ENCODE measurements around the gene MYH7.
"Not testable (repeated sequence)": the region's sequence is repeated elsewhere in the genome, so short reads cannot be mapped to it uniquely, and the experiment has no call there.

MYH7 gene

DNA sequence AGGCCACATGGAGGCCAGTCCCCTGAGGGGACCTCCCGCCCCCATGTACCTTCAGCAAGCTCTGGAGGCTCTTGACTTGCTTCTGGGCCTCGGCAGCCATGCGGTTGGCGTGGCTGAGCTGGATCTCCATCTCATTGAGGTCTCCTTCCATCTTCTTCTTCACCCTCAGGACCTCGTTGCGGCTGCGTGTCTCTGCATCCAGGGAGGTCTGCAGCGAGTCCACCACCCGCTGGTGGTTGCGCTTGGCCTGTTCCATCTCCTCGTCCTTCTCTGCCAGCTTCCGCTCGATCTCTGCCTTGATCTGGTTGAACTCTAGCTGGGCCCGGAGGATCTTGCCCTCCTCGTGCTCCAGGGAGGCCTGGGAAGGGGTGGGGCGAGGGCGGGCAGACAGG, 49.2 kb downstream of the MYH7 start:
- DNase-seq (ENCODE audit: low read depth in 2 of 2), result not testable (repeated sequence)

DNA sequence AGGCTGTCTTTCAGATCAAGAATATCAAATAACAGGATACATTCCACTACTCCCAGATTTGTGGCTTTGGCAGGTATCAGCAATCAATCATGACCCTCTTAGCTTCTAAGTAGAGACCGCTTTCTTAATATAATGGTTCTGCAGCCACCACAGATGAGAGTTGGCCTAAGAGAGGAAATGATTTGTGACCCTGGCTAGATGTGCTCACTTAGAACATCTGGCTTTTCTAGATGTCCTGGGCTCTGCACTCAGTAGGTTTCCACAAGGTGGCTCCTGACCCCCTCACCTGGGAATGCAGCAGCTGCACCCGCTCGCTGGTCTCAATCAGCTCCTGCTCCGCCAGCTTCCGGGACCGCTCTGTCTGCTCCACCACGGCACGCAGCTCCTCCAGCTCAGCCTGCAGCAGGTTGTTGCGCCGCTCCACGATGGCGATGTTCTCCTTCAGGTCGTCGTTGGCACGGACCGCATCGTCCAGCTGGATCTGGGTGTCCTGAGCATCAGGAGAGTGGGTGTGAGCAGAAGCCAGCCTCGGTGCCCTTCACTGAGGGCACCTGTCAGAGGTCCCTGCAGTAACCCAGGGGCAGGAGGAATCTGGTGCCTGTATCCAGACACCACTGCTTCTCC, 49.7 kb downstream of the MYH7 start:
- no peak for DNase-seq (ENCODE audit: low read depth in 2 of 2)

DNA sequence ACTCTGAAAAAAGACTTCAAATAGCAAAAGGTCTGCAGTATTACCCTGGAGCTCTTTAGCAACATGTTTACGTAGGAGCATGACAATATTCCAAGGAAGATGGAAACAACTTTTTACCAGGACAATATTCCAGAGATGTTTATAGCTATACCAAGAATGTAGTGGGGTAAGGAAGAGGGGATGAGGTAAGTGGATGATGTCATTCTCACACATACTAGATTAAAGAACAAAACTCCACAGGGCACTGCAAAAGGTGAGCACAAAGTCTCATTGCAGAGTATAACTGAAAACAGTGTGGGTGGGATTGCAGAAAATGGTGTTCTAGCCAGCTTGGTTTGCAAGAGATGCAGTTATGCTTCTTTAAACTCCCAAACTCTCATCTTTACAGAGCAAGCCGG, 50.2 kb downstream of the MYH7 start:
- no peak for DNase-seq (ENCODE audit: low read depth in 2 of 2)

DNA sequence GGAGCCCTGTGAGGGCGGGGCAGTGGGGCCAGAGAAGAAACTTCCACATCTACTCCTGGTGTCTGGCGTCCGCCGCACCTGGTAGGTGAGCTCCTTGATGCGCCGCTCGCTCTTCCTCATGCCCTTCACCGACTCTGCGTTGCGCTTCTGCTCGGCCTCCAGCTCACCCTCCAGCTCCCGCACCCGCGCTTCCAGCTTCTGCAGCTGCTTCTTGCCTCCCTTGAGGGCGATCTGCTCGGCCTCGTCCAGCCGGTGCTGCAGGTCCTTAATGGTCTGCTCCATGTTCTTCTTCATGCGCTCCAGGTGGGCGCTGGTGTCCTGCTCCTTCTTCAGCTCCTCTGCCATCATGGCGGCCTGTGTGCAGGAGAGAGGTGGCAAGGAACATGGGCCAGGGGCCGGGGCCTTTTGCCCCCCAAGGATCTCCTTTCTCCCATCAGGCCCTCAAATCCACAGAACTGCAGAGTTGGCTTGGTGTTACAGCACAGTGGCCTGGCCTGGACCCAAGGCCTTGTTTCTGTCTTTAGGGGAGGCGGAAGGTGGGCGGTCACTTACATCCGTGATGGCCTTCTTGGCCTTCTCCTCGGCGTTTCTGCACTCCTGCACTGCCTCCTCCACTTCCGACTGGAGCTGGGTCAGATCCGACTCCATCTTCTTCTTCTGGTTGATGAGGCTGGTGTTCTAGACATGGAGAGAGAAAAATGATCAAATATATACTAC, 50.9 kb downstream of the MYH7 start:
- DNase-seq (ENCODE audit: low read depth in 2 of 2), result no peak

DNA sequence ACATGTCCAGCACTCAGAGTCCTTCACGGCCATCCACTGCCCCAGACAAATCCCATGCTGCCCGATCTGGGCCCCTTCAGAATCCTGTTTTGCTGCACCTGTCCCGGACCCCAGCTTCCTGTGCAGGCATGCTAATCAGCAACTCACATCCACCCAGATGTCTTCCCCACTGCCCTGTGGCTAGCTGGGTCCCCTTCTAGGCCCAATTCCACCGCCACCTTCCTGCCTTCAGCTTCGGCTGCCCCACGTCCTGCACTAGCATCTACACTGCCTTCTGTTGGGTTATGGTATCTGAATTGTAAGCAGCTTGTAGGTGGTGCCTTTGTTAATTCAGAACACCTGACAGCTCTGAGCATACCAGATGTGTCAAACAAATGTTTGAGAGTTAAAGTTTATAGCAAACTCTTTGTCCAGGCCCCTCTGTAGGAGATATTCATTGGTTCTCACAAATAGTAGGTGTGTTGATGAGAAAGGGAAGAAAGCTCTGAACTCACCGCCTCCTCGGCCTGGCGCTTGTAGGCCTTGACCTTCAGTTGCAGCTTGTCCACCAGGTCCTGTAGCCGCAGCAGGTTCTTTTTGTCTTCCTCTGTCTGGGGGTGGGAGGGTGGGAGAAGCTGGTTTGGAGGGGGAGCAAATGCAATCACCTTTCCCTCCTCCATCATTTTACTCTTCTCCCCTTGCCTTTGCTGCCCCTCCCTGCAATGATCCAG, 52.6 kb downstream of the MYH7 start:
- DNase-seq (ENCODE audit: low read depth in 2 of 2), result no peak

DNA sequence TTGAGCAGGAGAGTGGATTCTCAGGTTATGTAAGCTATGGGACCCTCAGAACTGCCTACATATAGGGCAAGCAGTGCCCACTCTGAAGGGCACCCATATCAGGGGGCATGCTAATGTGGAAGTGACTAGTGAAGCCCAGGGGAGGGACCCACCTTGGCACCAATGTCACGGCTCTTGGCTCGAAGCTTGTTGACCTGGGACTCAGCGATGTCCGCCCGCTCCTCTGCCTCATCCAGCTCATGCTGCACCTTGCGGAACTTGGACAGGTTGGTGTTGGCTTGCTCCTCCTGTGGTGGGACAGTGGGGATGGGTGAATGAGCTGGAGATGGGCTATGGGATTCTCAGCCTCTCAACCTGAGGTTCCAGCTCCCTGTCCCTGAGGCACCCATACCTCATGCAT, 53.2 kb downstream of the MYH7 start:
- no peak for DNase-seq (ENCODE audit: low read depth in 2 of 2)

DNA sequence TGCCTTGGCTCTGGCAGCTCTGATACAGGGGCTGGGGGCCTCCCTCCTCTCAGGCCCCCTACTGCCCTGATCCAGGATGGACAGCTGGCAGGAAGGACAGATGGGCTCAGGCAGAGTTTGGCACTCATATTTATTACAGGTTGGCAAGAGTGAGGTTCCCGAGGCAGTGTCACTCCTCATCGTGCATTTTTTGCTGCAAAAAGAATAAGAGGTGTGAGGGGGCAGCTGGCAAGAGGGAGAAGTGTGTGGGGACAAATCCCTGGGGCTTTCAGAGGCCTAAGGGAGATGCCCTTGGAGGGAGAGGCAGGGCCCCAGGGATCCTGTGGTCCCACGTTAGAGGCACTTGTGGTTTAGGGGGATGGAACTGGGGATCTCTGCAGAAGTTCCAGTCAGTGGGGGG, 53.6 kb downstream of the MYH7 start:
- no peak for DNase-seq (ENCODE audit: low read depth in 2 of 2)

DNA sequence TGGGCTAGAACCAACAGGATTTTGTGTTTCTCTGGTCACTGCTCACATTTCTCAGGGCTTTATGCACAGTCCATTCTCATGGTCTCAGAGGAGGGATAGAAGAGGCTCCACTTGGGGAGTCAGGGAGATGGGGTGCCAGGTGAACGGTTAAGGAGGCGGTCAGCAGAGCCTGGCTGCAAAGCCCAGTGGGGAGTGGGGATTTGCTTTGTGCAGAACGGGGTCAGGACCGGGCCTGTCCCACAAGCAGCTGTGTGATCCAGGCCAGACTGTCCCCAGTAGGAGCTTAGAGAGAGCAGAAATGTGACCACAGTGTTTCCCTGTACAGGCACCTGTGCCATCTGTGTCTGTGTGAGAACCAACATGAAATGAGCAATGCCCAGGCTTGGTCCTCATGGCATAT, 54.5 kb downstream of the MYH7 start:
- DNase-seq (ENCODE audit: low read depth in 2 of 2), result no peak

DNA sequence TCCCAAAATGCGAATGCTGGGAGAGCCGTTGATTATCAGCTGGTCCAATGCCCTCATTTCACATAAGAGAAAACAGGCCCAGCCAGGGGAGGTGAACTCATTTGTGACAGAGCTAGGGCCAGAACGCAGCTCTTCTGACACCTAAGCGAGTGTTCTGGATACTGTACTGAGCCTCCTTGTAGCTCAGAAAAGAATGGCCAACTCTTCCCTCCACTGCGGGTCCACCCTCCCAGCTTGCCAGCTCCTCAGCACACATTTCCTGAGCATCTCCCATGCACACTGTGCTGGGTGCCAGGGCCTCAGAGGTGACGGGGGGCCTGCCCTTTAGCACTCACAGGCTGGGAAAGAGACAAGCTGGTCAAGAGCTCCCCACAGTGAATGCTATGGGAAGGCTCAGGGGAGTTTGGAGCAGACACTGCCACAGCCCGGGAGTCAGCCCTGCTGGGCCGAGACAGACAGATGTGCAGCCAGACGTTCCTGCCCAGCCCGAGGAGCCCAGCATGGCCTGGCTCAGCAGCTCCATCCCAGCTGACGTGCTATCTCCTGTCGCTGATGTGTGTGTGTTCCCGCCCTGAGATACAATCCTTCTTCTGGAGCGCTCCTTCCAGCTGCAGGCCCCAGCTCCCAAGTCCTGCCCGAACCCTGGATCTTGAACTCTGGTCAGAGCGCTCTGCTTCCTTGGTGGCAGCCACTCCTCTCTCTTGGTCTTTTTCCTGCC, 55.1 kb downstream of the MYH7 start:
- DNase-seq (ENCODE audit: low read depth in 2 of 2), result no peak

DNA sequence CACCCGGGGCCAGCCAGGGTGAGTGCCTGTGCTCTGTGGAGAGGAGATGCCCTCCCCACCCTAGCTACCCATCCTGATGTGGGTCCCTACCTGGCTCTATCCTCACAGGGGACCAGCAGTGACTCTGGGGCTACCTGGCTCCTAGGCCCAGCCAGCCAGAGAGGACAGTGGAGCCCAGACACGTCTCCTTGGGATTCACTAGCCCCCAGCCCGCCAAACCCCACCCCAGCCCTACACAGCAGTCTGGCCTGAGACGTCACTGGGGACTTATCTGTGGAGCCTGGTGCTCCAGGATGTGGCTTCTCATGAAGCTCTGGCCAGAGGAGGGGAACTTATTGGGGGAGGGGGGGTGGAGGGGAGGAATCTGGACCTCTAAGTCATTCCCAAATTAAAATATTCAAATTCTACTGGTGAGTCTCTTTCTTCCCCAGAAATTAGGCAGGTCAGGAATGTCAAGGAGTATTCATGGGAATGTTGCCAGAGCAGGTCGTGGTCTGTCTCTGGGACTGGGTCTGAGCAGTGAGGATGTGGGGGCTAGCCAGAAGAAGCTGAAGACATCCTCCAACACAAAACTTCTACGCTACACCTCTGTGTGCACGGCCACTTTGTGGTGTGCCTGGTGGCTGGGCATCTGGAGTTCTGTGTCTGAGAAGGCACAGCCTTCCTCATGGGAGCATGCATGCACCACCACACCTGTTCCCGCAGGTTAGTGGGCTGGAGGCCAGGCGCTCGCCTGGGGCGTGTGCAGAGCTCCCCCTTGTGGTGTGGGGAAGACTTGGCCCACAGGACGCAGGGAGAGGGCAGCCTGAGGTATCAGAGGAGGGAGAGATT, 55.9 kb downstream of the MYH7 start:
- DNase-seq (ENCODE audit: low read depth in 2 of 2), result peak; percentile 12 to 24

DNA sequence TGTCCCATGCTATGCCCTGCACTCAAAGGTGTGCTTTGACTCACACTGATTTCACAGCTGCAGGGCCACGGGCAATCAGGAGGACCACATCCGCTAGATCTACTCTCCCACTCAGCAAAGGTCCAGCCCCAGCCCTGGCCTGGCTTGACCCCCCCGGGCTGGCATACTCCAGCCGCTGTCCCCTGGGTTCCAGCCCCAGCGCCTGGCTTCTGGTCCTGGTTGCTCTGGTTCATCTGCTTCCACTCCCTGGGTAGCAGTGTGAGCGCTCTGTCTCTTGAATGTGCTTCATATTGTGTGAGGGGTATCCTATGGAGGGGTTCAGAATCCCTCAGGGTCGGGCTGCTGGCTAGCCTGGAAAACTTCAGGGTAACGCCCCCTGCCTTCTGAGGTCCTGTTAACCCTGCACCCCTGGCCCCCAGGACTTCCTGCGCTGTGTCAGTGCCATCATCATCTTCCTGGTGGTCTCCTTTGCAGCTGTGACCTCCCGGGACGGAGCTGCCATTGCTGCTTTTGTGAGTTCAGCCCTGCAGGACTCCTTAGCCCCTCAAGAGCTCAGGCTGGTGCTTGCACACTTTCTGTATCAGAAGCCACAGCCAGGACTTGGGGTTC, 56.7 kb downstream of the MYH7 start:
- no peak for DNase-seq (ENCODE audit: low read depth in 2 of 2)

DNA sequence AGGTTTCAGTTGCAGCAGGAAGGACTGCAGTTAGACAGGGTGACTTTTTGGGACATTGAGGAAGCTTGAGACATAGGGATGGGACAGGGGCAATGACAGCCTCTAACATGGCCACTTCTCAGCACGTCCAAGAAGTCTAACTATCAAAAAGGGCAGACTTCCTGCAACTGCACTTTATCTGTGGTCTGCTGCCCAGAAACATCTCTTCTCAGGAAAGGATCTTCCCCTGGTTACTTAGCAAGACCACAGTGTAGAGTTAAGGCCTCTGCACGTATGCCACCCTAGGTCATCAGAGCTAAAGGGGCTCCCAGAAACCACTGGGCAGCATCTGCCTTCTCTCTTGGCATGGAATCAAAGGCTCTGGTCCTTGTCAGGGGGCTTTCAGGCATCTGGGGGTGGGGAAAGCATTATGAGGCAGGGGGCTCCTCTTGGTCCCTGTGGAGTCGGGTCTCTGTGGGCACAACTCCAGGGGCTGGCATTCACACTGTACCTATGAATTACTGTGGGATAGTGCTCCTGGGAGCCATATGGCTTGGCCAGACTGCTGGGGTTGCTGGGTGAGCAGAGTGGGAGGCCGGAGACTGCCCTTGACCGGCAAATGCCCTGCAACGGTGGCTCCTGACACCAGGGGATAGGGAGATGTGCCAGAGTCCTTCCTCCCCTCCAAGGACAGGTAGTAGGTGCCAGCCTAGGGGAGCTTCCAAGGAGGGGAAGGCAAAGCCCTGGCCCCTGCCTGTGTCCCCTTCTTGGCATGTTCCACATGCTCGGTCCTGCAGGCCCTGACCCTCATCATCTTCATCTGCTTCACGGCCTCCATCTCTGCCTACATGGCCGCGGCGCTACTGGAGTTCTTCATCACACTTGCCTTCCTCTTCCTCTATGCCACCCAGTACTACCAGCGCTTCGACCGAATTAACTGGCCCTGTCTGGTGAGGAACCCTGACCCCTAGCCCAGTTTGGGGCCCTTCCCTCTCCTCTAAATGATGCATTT, 57.6 kb downstream of the MYH7 start:
- no peak for DNase-seq (ENCODE audit: low read depth in 2 of 2)

DNA sequence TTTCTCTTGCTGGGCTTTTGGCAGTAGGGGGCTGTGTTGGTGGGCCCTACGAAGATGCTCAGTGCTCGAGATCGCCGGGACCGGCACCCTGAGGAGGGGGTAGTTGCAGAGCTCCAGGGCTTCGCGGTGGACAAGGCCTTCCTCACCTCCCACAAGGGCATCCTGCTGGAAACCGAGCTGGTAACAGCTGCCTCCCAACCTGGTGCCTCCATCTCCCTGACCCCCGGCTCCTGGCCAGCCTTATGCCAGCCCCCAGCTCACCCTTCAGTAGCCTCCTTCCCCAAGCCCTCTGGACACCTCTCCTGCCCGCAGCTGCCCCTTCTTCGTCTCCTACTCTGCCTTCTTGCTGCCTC, 58.3 kb downstream of the MYH7 start:
- DNase-seq (ENCODE audit: low read depth in 2 of 2), result no peak

DNA sequence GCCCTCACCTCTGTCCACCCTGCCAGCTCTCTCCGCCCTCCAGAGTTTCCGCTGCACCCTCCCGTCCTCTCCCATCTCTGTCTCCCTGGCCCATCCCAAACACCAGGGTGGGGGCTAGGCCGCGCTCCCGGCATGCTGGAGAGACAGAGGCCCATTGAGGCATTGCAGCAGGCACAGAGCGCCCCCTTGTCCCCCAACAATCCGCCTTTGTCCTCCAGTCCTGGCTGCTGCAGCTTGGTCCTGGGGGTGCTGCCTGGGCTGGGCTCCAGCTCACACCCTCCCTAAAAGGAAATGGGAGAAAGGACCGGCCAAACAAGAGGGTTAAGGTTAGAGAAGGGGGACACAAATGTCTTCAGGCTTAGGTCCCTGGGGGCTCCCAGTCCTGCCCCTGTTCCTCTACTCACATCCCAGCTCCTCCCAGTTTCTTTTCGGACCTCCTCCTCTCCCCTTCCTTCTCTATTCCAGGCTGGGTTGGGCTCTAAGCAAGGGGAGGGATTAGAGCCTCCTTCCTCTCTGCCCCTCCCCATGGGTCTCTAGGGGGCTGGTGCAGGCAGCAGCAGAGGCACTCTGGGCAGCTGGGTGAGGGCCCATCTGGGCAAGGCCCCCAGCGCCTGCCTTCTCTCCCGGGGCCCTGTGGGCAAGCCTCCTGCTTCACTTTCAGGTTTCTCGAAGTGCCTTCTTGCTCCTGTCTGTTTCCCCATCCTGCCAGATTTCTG, 58.8 kb downstream of the MYH7 start, which contains the start of gene CMTM5:
CMTM5 (plus strand) TSS at position 565 of the 716 bp plus-strand sequence. CDS start 206 bp downstream, outside the sequence.
- no peak for DNase-seq (ENCODE audit: low read depth in 2 of 2)

DNA sequence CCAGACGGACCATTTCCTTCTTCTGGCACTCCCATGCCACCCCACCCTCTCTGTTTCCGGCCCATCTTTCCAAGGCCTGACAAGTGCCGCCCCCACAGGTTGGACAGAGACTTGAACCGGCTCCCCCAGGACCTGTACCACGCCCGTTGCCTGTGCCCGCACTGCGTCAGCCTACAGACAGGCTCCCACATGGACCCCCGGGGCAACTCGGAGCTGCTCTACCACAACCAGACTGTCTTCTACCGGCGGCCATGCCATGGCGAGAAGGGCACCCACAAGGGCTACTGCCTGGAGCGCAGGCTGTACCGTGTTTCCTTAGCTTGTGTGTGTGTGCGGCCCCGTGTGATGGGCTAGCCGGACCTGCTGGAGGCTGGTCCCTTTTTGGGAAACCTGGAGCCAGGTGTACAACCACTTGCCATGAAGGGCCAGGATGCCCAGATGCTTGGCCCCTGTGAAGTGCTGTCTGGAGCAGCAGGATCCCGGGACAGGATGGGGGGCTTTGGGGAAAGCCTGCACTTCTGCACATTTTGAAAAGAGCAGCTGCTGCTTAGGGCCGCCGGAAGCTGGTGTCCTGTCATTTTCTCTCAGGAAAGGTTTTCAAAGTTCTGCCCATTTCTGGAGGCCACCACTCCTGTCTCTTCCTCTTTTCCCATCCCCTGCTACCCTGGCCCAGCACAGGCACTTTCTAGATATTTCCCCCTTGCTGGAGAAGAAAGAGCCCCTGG, 59.8 kb downstream of the MYH7 start:
- no peak for DNase-seq (ENCODE audit: low read depth in 2 of 2)

DNA sequence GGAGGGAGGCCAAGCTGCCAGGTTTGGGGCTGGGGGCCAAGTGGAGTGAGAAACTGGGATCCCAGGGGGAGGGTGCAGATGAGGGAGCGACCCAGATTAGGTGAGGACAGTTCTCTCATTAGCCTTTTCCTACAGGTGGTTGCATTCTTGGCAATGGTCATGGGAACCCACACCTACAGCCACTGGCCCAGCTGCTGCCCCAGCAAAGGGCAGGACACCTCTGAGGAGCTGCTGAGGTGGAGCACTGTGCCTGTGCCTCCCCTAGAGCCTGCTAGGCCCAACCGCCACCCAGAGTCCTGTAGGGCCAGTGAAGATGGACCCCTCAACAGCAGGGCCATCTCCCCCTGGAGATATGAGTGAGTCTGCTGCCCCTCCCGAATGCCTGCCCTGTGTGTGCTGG, 62.4 kb downstream of the MYH7 start:
- DNase-seq (ENCODE audit: low read depth in 2 of 2), result no peak

DNA sequence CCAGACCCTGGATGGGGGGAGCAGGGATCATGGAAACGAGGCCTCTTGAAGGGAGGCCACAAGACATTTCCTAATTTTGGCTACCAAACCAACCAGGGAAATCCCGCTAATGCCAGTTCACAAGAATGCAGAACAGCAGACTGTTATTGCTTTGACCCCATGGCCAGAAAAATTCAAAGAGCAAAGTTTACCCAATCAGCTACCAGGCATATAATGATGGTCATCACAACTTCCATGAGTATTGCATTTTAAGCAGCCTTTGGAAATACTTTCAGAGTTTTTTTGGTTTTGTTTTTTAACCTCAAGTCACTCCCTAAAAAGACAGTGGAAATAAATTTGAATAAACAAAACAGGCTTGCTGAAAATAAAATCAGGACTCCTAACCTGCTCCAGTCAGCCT, 63.0 kb downstream of the MYH7 start, which contains the start of gene IL25:
IL25 (plus strand) TSS at position 301 of the 400 bp plus-strand sequence.
- DNase-seq (ENCODE audit: low read depth in 2 of 2), result no peak

DNA sequence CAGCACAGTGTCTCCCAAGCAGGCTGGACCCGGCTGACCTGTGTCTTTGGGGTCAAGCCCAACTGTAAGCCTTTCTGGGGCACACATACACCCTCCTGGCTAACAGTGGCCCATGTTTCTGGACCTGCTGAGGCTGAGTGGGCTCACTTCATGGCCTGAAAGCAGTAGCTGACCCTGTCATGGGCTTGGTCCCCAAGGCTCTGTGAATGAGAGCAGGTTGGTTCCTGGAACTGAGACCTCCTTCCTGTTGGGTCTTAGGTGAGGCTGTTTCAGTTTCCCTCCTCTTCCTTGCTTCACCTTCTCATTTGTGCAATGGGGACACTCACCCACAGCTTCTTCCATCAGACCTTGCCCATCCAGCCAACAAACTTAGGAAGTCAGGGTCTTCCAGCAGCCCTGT, 63.6 kb downstream of the MYH7 start:
- no peak for DNase-seq (ENCODE audit: low read depth in 2 of 2)
